ENCODE measurements around the gene TMIGD1. TPM values are rescaled to one million over a fixed set of nuclear protein-coding genes. Genes with fewer than 3 reads are reported as not detected.

Gene TMIGD1
- total and polyA plus RNA-seq, 10 of the 15 experiments (the other 5 are each of a cell fraction or from before 2014, with no cell fraction given) = not detected

DNA sequence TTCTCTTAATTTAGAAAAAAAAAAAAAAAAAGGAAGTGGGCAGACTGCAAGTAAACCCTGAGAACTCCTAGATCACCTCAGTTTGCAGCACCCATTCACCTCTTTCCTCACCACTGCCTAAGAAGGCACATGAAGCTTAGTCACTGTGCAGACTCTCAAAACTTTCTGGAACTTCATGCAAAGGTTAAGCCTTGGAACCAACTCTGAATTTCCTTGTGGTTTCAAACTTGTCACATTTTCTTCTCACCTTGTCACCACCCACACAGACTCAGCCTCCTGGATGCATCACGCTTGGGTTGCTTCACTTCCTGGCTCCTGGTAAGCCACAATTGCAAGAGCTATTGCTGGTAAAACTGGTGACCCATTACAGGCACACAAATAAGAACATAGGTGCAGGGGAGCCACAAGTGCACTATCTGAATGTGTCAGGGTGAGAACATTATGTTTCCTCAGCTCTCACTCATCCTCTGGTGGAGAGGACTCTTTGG is 29.9 kb upstream of the TMIGD1 start (continued):
- 0 out of 2 replicates have a peak, but pooled peaks have one; percentile 49 for TF ChIP-seq TCF12 (IDR thresholded peaks at IDR 0.05; ENCODE audit: low read depth, low read length)
- TF ChIP-seq CBFB (IDR thresholded peaks at IDR 0.05; ENCODE audit: low read depth) = peak; percentile 87
- TF ChIP-seq NFYA (IDR thresholded peaks at IDR 0.05; ENCODE audit: borderline replicate concordance, low read depth, low read length) = no peak
- TF ChIP-seq YBX1 (IDR thresholded peaks at IDR 0.05) = no peak
- no peak for TF ChIP-seq BCLAF1 (IDR thresholded peaks at IDR 0.05)
- peak; percentile 68 to 84 for TF ChIP-seq BHLHE40 (IDR thresholded peaks at IDR 0.05; ENCODE audit: borderline replicate concordance in 1 of 2, low read depth in 2 of 2, low read length in 1 of 2)
- no peak for TF ChIP-seq RBBP5 (conservative IDR thresholded peaks at IDR 0.05)
- TF ChIP-seq SUPT20H (IDR thresholded peaks at IDR 0.05; ENCODE audit: borderline replicate concordance, control insufficient read depth, low read depth, low read length) = no peak
- no peak; the same call in 1 of the 2 replicates for TF ChIP-seq STAT3 (IDR thresholded peaks at IDR 0.05; ENCODE audit: low read depth, low read length)
- TF ChIP-seq RB1 (IDR thresholded peaks at IDR 0.05; ENCODE audit: borderline replicate concordance) = no peak
- TF ChIP-seq, protein P1, sequence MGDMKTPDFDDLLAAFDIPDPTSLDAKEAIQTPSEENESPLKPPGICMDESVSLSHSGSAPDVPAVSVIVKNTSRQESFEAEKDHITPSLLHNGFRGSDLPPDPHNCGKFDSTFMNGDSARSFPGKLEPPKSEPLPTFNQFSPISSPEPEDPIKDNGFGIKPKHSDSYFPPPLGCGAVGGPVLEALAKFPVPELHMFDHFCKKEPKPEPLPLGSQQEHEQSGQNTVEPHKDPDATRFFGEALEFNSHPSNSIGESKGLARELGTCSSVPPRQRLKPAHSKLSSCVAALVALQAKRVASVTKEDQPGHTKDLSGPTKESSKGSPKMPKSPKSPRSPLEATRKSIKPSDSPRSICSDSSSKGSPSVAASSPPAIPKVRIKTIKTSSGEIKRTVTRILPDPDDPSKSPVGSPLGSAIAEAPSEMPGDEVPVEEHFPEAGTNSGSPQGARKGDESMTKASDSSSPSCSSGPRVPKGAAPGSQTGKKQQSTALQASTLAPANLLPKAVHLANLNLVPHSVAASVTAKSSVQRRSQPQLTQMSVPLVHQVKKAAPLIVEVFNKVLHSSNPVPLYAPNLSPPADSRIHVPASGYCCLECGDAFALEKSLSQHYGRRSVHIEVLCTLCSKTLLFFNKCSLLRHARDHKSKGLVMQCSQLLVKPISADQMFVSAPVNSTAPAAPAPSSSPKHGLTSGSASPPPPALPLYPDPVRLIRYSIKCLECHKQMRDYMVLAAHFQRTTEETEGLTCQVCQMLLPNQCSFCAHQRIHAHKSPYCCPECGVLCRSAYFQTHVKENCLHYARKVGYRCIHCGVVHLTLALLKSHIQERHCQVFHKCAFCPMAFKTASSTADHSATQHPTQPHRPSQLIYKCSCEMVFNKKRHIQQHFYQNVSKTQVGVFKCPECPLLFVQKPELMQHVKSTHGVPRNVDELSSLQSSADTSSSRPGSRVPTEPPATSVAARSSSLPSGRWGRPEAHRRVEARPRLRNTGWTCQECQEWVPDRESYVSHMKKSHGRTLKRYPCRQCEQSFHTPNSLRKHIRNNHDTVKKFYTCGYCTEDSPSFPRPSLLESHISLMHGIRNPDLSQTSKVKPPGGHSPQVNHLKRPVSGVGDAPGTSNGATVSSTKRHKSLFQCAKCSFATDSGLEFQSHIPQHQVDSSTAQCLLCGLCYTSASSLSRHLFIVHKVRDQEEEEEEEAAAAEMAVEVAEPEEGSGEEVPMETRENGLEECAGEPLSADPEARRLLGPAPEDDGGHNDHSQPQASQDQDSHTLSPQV (IDR thresholded peaks at IDR 0.05) = no peak
- TF ChIP-seq HDGF (IDR thresholded peaks at IDR 0.05) = 0 out of 2 replicates have a peak, but pooled peaks have one; percentile 10
- TF ChIP-seq EZH2 (IDR thresholded peaks at IDR 0.05; ENCODE audit: borderline replicate concordance, control insufficient read depth, low read depth, low read length) = no peak
- TF ChIP-seq SIX5 (IDR thresholded peaks at IDR 0.05; ENCODE audit: low read depth, low read length, severe bottlenecking) = peak; percentile 11
- TF ChIP-seq, protein P2, sequence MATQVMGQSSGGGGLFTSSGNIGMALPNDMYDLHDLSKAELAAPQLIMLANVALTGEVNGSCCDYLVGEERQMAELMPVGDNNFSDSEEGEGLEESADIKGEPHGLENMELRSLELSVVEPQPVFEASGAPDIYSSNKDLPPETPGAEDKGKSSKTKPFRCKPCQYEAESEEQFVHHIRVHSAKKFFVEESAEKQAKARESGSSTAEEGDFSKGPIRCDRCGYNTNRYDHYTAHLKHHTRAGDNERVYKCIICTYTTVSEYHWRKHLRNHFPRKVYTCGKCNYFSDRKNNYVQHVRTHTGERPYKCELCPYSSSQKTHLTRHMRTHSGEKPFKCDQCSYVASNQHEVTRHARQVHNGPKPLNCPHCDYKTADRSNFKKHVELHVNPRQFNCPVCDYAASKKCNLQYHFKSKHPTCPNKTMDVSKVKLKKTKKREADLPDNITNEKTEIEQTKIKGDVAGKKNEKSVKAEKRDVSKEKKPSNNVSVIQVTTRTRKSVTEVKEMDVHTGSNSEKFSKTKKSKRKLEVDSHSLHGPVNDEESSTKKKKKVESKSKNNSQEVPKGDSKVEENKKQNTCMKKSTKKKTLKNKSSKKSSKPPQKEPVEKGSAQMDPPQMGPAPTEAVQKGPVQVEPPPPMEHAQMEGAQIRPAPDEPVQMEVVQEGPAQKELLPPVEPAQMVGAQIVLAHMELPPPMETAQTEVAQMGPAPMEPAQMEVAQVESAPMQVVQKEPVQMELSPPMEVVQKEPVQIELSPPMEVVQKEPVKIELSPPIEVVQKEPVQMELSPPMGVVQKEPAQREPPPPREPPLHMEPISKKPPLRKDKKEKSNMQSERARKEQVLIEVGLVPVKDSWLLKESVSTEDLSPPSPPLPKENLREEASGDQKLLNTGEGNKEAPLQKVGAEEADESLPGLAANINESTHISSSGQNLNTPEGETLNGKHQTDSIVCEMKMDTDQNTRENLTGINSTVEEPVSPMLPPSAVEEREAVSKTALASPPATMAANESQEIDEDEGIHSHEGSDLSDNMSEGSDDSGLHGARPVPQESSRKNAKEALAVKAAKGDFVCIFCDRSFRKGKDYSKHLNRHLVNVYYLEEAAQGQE (IDR thresholded peaks at IDR 0.05; ENCODE audit: low read depth, low read length) = no peak
- TF ChIP-seq CBX5 (IDR thresholded peaks at IDR 0.05; ENCODE audit: low read depth) = no peak; the same call in 1 of the 2 replicates
- no peak for TF ChIP-seq KDM1A (IDR thresholded peaks at IDR 0.05; ENCODE audit: borderline replicate concordance)

All from GM12878 (cell line).